Cerebellar cortex (tissue), 1 donor: ENCODE results near the gene SCN2B.

ENCODE experiments used
- DNase-seq: peaks from one replicate; pipeline ENCODE4 v3.0.0-alpha.2; 2015; ENCODE audit warnings: low spot score

SCN2B gene

DNA sequence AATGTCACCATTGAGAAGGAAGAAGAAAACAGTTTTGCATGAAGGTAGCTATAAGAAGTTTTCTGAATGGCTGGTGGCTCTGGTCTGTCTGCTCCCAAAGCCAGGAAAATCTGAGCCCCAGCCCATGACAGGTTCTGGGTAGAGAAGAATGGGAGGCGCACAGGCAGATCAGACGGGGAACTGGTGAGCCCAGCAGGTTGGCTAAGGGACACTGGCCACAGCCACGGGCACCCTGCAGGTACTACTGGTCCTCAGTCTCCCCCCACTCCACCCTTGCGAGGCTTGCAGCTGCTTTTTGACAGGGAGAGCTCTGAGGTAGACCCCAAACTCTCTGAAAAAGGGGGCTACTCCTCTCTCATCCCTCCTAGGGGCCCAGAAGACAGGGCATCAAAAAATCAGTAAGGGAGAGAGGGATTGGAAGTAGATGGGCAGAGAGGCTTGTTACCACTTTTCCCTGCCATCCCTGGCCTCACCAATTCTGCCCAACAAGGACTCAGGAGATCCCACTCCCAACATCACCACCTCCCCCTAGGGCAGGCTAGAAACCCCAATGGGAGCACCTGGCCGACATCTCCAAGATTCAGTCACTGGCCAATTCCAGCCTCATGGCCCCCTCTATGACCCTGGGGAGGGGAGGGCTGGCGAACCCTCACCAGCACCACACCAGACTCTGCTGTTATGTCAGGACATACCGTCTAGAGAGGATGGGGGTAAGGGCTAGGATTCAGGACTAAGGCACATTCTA, 41.2 kb downstream of the SCN2B start:
- no peak for DNase-seq

DNA sequence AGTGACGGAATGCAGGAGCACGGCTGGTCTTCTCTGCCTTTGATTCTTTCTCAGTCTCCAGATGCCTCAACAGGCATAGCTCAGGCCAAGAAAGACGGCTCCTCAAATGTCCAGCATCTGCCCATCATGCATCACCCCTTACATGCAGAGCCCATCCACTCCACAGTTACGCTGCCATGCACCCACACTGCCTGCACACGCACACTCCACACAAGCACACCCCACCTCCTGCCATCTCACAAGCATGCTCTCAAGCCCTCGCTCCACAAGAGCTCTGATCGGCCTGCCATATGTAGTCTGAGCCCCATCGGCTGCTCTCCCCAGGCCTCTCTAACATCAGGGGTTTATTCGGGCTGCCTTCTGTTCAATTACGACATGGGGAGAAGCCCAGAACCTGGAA, 42.6 kb downstream of the SCN2B start:
- no peak for DNase-seq

DNA sequence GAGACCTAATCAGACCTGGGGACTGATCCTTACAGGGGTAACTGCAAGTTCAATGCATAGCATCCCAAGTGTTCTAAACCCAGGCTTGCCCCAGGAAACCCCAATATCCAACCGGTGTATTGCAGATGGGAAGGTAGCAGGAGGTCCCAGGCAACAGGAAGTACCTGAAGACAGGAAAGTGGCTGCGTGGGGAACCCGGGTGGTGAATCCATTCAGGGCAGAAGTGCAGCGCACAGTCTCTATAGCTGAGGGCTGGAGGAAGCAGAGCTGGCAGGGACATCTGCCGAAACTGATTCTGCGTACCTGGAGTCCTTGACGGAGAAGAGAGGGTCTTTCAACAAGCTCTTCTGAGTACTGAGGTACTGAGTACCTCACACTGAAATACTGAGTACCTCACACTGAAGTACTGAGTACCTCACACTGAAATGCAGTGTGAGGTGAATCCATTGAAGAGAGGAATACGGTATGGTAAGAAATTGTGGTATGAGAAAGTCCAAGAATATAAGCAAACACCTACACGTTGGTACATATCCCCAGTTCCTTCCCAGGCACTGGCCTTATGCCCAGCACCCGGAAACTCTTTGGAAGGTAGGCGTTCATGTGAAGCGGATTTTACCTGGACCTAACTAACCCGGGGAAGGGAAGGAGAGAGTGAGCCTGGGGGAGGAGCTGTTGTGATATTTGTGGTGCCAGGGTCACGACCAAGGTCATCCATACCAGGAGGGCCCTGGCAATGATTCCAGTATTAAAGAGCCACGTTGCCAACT, 43.9 kb downstream of the SCN2B start:
- no peak for DNase-seq

- DNase-seq: no peak
These were observed 46.8 kb downstream of the SCN2B start for GRCh38 chr11:118129471-118130172.

DNA sequence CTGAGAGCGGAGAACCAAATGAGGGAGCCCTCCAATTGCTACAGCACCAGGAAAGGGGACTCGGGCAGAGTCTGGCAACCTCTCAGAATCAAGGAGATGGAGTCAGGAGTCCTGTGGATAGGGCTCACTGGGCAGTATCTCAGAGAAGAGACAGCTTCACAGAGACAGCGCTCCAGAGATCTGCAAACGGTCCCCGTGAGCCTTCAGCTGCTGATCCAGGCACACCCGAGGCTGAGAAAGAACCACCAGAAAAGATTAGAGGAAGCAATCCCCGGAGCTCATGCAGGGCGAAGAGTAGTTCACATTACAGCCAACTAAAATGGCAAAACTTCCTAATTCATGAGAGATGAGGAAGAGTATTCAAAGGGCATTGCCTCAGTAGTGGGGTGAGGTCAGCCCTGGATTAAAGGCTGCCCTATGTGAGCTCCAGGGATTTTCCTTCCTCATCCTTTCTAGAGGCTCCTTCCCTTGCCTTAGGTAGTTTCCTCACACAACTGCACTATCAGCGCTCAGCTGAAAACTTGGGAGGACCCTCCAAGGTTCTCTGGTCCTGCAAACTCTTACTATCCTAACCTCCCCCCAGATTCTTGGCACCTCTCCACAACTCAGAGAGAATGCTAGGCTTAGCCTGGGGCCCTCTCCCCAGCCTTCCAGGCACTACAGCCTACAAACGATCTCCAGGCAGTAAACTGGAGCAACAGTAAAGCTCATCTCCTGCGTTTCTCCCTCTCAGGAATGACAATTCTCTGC, 47.5 kb downstream of the SCN2B start:
- DNase-seq: no peak

DNA sequence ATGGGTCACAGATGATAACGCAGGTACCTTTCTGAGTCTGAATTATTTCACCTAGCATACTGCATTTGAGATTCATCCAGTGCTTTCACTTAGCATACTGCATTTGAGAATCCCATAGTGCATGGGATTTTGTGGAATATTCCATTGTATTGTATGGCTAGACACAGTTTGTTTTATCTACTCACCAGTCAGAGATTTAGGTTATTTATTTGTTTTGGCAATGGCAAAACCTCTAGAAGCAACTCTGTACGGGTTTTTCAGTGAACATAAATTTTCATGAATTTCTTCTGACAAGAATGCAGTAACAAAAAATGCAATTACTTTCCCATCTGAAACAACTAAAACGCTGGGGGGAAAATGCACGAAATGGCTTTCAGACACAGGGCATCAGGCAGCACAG, 48.1 kb downstream of the SCN2B start:
- no peak for DNase-seq

DNA sequence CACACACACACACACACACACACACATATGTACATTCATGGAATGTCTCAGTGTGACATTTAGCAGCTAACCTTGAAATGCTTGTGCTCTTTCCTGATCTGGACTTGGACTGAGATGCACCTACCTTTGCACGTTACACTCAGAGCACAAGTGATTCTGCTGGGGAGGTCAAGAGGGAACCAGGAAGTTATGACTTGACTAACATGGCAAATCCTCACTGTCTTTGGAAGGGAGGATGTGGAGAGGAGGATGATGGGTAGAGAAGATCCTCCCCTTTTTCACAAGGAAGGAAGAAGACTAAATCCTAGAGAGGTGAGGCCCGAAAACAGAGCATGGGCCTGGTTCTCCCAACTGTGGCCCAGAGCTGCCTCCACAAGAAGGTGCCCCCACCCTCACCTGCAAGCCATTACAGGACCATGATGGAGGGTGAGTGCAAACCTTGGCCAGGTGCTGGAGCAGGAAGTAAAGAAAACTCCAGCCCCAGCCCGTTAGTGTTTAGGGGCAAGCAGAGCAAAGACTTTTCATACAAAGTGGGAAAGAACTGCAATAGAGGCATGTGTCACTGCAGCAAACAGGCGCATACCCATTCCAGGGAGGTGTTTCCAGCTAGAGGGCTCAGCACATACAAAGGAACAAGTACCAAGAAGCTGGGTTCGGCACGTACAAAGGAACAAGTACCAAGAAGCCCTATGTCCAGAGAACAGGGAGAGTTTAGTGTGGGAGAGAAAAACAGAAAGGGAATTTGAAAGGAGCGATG, 50.2 kb downstream of the SCN2B start:
- peak; percentile 2 for DNase-seq

DNA sequence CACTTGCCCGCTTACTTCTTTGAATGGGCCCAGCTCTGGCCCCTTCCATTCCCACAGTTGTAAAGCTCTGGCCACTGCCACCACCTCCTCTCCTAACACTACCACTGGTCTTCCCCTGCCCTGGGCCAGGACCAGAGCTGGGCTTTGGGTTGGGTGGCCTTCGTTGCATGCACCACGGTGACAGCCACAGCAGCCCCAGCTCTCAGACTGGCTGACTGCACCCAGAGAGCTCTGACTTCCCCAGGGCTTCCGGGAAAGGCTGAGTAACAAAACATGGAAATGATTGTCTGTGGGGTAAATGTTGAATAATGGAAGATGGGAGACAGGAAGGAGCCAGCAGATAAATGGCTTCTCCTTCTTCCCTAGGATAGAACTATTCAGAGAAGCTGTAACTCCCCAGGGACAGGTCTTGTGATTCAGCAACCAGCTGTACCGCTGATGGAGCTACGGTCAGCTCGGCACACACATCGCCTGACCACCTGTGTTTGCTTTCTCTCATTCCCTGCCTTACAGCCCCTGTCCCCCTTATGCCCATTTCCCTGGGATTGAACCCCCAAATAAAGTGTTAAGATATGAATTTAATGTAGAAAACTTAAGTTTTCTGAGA, 51.4 kb downstream of the SCN2B start:
- no peak for DNase-seq

DNA sequence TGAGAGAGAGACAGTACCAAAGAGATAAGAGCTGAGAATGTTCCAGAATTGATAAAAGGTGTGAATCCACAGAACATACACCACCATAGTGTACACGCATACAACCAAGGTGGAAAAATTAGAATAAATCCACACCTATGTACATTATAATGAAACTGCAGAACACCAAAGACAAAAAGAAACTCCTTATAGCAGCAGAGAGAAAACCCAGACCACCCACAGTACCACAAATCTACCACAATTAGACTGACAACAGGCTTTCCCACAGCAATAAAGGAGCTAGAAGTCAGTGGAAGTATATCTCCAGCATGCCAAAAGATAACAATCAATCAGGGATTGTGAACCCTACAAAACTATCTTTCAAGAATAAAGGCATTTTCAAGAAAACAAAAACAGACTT, 55.6 kb downstream of the SCN2B start:
- DNase-seq: no peak

DNA sequence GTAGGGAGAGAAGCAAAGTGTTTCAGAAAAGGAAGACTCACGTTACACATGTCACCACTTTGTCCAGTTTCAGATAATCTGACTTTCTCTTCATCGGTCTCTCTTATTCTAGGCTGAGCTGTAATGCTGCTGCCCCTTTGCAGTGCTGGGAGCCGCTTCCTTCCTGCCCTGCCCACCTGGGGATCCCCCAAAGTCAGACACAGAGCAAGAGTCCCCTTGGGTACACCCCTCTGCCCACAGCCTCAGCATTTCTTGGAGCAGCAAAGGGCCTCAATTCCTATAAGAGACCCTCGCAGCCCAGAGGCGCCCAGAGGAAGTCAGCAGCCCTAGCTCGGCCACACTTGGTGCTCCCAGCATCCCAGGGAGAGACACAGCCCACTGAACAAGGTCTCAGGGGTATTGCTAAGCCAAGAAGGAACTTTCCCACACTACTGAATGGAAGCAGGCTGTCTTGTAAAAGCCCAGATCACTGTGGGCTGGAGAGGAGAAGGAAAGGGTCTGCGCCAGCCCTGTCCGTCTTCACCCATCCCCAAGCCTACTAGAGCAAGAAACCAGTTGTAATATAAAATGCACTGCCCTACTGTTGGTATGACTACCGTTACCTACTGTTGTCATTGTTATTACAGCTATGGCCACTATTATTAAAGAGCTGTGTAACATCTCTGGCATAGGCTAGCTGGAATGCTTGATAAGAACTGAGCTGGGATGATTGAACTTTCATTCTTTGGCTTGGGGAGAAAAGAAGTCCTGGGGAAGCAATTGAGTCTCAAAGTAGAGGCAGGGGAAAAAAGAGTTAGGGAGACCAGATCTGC, 58.4 kb downstream of the SCN2B start:
- DNase-seq: no peak

GRCh38 chr11:118115048-118115447, 61.4 kb downstream of the SCN2B start:
- DNase-seq: no peak

DNA sequence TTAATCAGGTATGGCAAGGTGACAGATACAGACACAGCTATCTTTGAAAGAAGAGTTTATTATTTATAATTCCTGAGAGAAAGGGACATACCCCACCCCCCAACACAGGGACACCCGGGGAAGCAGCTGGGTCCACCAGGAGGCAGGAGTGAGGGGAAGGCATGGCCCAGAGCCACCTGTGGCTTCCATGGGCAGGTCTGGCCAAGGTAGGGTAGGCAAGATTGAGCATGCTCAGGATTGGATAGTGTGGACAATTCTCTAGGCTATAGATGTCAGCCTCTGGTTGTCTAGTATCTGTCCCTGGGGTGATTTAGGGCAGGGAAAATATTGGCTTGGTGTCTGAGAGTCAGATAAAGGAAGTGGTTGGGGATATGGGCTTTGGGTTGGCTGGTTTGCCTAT, 62.2 kb downstream of the SCN2B start:
- no peak for DNase-seq

DNA sequence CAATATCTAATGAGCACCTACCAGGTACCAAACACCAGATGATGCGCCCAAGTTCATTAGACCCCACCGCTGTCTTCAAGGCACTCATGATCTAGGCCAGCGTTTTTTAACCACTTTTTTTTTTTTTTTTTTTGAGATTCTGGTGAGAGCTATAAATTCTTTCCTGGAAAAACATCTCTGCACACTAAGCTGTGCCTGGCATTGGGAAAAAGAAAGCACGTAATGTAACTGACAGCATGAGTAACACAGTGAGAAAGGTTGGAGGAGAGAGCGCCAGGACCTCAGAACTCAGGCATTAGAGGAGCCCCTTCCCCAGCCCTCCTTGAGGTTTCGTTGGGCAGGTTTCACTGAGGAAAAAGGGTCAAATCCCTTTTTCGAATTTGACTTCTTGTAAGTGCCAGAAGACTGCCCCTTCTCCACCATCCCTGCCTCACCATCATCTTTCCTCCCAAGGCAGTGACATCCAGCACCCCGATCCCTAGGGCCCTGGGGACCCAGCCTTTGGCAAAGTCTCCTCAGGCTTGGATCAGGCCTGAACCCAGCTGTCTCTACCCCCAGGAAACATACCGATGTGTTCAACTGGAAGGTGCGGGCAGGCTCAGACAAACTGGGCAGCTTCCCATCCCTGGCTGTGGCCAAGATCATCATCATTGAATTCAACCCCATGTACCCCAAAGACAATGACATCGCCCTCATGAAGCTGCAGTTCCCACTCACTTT, 63.6 kb downstream of the SCN2B start:
- no peak for DNase-seq
